WI38 (cell line): Measurements from ENCODE around the gene KCTD21.

Source experiments
- H3K4me3 ChIP-seq: 2 replicates; pipeline ENCODE4 v1.5.1; 2011; ENCODE audit warnings: low read depth, mild to moderate bottlenecking, control low read depth, low read length
- CTCF ChIP-seq: IDR thresholded peaks from 2 replicates; pipeline ENCODE4 v1.5.1; 2012; ENCODE audit warnings: low read depth, mild to moderate bottlenecking, control low read depth, low read length

The KCTD21 gene

GRCh38 chr11:78127403-78127802 is 61.0 kb downstream of the KCTD21 start:
- TF ChIP-seq CTCF, result no peak
- no peak overlapping the region for H3K4me3 ChIP-seq
